GM12874 (cell line): ENCODE results near the gene BCL2L15.

Source experiments
- TF ChIP-seq, protein P1 (sequence below): IDR thresholded peaks from 2 replicates; pipeline ENCODE4 v1.5.1; 2011; ENCODE audit warnings: low read depth, mild to moderate bottlenecking, control low read depth, low read length, moderate library complexity; ENCODE audit not compliant: insufficient read depth

The BCL2L15 gene

GRCh38 chr1:113855630-113856400, 31.6 kb downstream of the BCL2L15 start:
- TF ChIP-seq, protein P1, sequence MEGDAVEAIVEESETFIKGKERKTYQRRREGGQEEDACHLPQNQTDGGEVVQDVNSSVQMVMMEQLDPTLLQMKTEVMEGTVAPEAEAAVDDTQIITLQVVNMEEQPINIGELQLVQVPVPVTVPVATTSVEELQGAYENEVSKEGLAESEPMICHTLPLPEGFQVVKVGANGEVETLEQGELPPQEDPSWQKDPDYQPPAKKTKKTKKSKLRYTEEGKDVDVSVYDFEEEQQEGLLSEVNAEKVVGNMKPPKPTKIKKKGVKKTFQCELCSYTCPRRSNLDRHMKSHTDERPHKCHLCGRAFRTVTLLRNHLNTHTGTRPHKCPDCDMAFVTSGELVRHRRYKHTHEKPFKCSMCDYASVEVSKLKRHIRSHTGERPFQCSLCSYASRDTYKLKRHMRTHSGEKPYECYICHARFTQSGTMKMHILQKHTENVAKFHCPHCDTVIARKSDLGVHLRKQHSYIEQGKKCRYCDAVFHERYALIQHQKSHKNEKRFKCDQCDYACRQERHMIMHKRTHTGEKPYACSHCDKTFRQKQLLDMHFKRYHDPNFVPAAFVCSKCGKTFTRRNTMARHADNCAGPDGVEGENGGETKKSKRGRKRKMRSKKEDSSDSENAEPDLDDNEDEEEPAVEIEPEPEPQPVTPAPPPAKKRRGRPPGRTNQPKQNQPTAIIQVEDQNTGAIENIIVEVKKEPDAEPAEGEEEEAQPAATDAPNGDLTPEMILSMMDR: no peak

DNA sequence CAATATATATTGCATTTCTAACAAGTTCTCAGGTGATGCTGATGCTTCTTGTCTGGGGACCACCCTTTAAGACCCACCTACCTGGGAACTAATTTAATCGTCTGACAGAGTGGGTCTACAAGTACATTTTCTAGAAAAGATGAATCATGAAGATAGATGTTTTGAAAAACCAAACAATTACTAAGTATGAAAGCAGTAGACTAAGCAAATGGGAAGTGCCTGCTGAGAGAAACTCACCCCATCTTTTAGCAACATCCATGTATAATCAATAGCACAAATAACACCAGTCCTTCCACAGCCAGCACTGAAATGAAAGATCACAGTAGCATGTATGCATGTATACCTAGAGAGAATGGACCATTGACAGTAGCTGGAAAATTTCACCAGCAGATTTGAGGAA, 33.1 kb downstream of the BCL2L15 start:
- TF ChIP-seq, protein P1: no peak

DNA sequence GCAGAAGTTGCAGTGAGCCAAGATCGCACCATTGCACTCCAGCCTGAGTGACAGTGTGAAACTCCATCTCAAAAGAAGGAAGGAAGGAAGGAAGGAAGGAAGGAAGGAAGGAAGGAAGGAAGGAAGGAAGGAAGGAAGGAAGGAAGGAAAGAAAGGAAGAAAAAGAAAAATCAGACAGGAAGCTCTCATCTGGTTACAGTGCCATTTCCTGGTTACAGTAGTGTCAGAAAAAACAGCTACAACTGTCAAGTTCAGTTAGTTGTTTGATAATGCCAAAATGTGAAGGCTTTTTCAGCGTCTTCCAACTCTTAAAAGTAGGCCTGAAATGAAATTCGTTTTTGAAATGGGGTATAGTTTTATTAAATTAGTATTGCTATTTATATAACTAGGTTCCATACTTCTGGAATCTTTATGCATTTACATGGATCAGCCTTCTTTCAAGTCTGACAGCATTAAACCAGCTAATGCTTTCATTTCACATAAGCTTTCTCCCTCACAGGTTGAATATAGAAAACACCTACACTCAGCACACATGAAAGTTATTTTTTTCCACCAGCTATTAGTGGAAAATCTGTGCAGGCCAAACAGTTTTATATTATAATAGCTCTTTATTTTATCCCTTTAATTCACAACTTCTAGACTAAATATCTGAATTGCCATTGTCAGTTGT, 37.1 kb downstream of the BCL2L15 start:
- TF ChIP-seq, protein P1: no peak

DNA sequence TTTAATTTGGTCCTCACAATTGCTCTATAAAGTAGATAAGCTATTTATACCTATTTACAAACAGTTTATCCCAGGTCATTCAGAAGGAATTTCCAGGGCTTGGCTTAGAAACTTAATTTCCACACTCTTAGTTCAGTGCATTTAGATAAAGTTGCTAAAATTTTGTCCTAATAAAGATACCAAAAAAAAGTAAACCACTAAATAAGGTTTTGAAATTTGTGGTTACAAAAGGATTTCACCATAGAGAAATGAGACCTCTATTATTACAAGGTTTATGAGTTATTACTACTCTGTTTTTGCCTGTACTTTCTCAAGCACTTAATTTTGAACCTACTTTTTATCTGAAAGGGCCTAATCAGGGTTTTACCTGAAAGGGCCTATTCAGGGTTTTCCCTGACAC, 38.3 kb downstream of the BCL2L15 start:
- TF ChIP-seq, protein P1: no peak

DNA sequence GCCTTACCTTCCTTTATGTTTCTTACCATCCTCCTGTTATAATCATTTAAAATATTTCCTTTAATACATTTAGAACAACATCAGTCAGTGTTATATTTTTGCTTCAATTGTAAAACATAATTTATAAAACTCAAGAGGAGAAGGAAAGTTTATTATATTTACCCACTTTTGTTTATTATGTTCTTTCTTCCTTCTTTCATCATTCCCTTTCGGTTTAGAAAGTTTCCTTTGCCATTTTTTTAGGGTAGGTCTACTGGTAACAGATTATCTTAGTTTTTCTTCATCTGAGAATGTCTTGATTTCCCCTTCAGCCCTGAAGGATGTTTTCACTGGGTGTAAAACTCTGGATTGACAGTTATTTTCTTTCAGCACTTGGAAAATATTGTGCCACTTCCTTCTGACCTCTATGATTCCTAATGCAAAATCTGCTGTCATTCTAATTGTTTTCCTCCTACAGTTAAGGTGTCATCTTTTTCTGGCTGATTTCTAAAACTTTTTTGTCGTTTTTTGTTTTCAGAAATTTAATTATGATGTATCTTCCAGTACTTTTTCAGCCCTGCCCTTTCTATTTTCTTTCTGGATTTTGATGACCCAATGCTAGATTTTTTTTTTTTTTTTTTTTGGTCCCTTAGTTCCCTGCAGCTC, 40.9 kb downstream of the BCL2L15 start:
- TF ChIP-seq, protein P1: no peak

- TF ChIP-seq, protein P1: no peak
These were observed 50.8 kb downstream of the BCL2L15 start for GRCh38 chr1:113836534-113836933.

DNA sequence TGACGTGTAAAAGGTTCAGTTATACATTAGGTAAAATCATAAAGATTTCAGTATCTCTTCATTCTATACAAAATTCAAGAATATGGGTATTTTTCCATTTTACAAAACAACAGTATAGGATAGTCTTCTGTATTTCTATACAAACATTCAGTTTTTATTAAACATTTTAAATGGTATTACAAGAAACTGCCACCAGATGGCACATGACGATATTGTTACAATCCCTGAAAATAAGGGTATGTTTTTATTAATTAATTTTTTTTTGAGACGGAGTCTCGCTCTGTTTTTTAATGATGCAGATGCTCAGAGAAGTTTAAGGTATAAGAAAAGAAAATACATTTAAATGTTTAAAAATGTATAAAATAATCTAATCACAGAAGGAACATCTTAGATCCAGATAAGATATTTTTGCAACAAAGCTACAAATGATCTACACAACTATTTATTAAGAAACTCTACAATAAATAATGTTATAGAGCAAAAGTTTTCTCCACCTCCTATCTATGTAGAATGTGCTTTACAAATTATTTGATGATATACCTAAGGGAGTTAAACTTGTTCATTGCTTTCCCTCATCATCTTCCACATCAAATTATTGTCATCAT, 51.6 kb downstream of the BCL2L15 start:
- TF ChIP-seq, protein P1: 0 out of 2 replicates have a peak, but pooled peaks have one; percentile 3
